Measurements from ENCODE around the gene ITPR2.

- no peak for TF ChIP-seq CTCF (conservative IDR thresholded peaks at IDR 0.05; ENCODE audit: low read length)
- TF ChIP-seq EZH2phosphoT487 (IDR thresholded peaks at IDR 0.05; ENCODE audit: borderline replicate concordance, low read depth, low read length): no peak
Observed at GRCh38 chr12:26612203-26612602, 220.8 kb downstream of the ITPR2 start.
